HepG2 (cell line): ENCODE data around the gene FALEC. TPM values are rescaled to one million over a fixed set of nuclear protein-coding genes. Genes with fewer than 3 reads are reported as not detected.
A peak's percentile ranks its signal among the peaks of the same experiment; 100 is the strongest.

Experiments used
- DNMT3B ChIP-seq: conservative IDR thresholded peaks from 2 replicates; pipeline ENCODE4 v1.6.1; 2016; ENCODE audit warnings: missing biosample characterization, control low read depth
- ETV5 ChIP-seq: IDR thresholded peaks from 2 replicates; pipeline ENCODE4 v1.6.1; 2018; ENCODE audit warnings: missing biosample characterization, missing genetic modification reagents, inconsistent platforms, borderline replicate concordance
- FOXP1 ChIP-seq, 2 experiments: fragments of 450-650 bp in 1 of 2; IDR thresholded peaks; 2 replicates each; pipeline ENCODE4 v1.6.1; 2017 to 2018; ENCODE audit warnings: antibody characterized with exemption in 1 of 2
- HNRNPK ChIP-seq: fragments of 200-400 bp; formaldehyde crosslinking; IDR thresholded peaks from 2 replicates; pipeline ENCODE4 v1.6.1; 2018; ENCODE audit warnings: low read length, low read depth, moderate library complexity, mild to moderate bottlenecking; ENCODE audit not compliant: poor library complexity, severe bottlenecking
- PCBP2 ChIP-seq: fragments of 200-400 bp; formaldehyde crosslinking; optimal IDR thresholded peaks from 2 replicates; pipeline ENCODE3; 2018; ENCODE audit warnings: low read length, low read depth; ENCODE audit not compliant: poor library complexity, severe bottlenecking
- RBFOX2 ChIP-seq: fragments of 200-400 bp; formaldehyde crosslinking; IDR thresholded peaks from 2 replicates; pipeline ENCODE4 v1.6.1; 2017; ENCODE audit warnings: low read depth, mild to moderate bottlenecking, low read length
- RFXANK ChIP-seq: IDR thresholded peaks from 2 replicates; pipeline ENCODE4 v1.6.1; 2016
- SNAI1 ChIP-seq: sonication (generic); formaldehyde crosslinking; IDR thresholded peaks from 2 replicates; pipeline ENCODE4 v1.5.0; 2020; ENCODE audit warnings: mild to moderate bottlenecking, missing genetic modification reagents, borderline replicate concordance
- ZBTB7B ChIP-seq: sonication (generic); formaldehyde crosslinking; IDR thresholded peaks from 2 replicates; pipeline ENCODE4 v1.4.0; 2020; ENCODE audit warnings: missing genetic modification reagents
- ZFYVE20 ChIP-seq: sonication (generic); formaldehyde crosslinking; IDR thresholded peaks from 2 replicates; pipeline ENCODE4 v1.8.0; 2023; ENCODE audit warnings: low read depth, mild to moderate bottlenecking, moderate library complexity, missing genetic modification reagents, borderline replicate concordance
- ZNF12 ChIP-seq: sonication (generic); formaldehyde crosslinking; IDR thresholded peaks from 2 replicates; pipeline ENCODE4 v1.5.0; 2020; ENCODE audit warnings: missing genetic modification reagents
- ZNF720 ChIP-seq: sonication (generic); formaldehyde crosslinking; IDR thresholded peaks from 2 replicates; pipeline ENCODE4 v1.4.0; 2020; ENCODE audit warnings: missing genetic modification reagents
- ZNF83 ChIP-seq: sonication (generic); formaldehyde crosslinking; IDR thresholded peaks from 2 replicates; pipeline ENCODE4 v1.4.0; 2020; ENCODE audit warnings: missing genetic modification reagents, mild to moderate bottlenecking, borderline replicate concordance
- ZNF891 ChIP-seq: sonication (generic); formaldehyde crosslinking; IDR thresholded peaks from 2 replicates; pipeline ENCODE4 v1.5.0; 2020; ENCODE audit warnings: mild to moderate bottlenecking, missing genetic modification reagents
- ZSCAN31 ChIP-seq: sonication (generic); formaldehyde crosslinking; IDR thresholded peaks from 2 replicates; pipeline ENCODE4 v1.5.0; 2020; ENCODE audit warnings: low read depth, mild to moderate bottlenecking, missing genetic modification reagents
- polyA plus RNA-seq, 8 experiments: library from polyadenylated mRNA; depleted of rRNA in 3 of 8; stranded (reverse) in 7 of 8; unstranded in 1 of 8; fragments of >200 nt; fragmentation: Illumina TruSeq in 4 of 8; extraction: Trizol in 4 of 8; gene quantifications; 2 replicates each; pipeline versions ENCODE4 v1.2.1 to v1.2.3, GENCODE V29; 2011 to 2016; ENCODE audit warnings: low read depth in 4 of 8, missing spikeins in 1 of 8, mixed read lengths in 1 of 8; ENCODE audit not compliant: insufficient read depth in 1 of 8
- total RNA-seq, 5 experiments: library from RNA; depleted of rRNA; stranded (reverse); fragments of >200 nt; fragmentation: Illumina TruSeq; extraction: Trizol; gene quantifications; 2 replicates each; pipeline ENCODE4 v1.2.3, GENCODE V29; 2016; ENCODE audit warnings: low read depth in 1 of 5
- TF ChIP-seq, protein P1 (sequence below): sonication (generic); formaldehyde crosslinking; IDR thresholded peaks from 2 replicates; pipeline ENCODE4 v1.5.1; 2020; ENCODE audit warnings: missing genetic modification reagents, mild to moderate bottlenecking, borderline replicate concordance
- TF ChIP-seq, protein P2 (sequence below): sonication (generic); formaldehyde crosslinking; IDR thresholded peaks from 2 replicates; pipeline ENCODE4 v1.4.0; 2020; ENCODE audit warnings: missing genetic modification reagents
- TF ChIP-seq, protein P3 (sequence below): sonication (generic); formaldehyde crosslinking; IDR thresholded peaks from 2 replicates; pipeline ENCODE4 v1.5.1; 2020; ENCODE audit warnings: missing genetic modification reagents, mild to moderate bottlenecking, borderline replicate concordance
- TF ChIP-seq, protein P4 (sequence below): sonication (generic); formaldehyde crosslinking; IDR thresholded peaks from 2 replicates; pipeline ENCODE4 v1.4.0; 2020; ENCODE audit warnings: missing genetic modification reagents
- TF ChIP-seq, protein P5 (sequence below): sonication (generic); formaldehyde crosslinking; IDR thresholded peaks from 2 replicates; pipeline ENCODE4 v1.4.0; 2020; ENCODE audit warnings: missing genetic modification reagents; ENCODE audit errors: not compliant biosample characterization

The FALEC gene
- total and polyA plus RNA-seq, 2 of the 13 experiments (the other 11 are each of a cell fraction or from before 2014, with no cell fraction given): 0.33 to 0.71 TPM

DNA sequence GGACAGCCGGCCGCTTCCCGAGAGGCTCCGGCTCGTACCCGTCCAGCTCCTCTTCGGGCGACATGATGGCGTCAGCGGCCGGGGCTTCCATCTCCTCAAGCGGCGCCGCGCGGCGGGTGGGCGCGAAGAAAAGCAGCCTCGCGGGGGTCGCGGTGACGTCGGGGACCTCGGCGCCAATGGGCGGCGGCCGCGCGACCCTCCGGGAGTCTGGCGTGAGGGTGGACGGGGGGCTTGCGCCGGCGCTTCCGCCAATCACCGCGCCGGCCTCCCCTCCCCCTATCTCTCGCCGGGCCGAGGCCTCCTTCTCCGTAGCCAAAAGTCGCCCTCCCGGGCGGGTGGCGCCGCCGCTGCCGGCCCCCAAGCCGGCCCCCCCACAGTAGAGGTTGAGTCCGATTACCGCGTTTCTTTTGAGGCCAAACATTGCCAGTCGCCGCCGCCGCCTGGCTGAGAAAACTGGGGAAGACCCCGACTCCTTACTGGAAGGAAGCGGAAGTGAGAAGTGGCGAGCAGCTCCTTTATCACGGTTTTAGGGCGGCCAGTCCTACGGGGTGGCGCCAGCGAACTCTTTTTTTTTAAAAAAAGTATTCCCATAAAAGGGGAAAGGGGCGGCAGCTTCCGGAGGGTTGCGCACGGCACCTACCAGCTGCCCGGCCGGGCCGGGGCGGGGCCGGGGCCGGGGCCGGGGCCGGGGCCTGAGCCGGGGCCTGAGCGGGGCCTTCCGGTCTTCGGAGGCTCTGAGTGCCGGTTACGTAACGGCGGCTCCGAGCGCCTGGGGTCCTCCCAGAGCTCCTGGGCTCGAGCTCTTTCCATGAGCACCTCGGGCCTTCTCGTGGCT is 63.8 kb downstream of the FALEC start, which contains the start of gene MCL1 (continued):
- TF ChIP-seq, protein P1, sequence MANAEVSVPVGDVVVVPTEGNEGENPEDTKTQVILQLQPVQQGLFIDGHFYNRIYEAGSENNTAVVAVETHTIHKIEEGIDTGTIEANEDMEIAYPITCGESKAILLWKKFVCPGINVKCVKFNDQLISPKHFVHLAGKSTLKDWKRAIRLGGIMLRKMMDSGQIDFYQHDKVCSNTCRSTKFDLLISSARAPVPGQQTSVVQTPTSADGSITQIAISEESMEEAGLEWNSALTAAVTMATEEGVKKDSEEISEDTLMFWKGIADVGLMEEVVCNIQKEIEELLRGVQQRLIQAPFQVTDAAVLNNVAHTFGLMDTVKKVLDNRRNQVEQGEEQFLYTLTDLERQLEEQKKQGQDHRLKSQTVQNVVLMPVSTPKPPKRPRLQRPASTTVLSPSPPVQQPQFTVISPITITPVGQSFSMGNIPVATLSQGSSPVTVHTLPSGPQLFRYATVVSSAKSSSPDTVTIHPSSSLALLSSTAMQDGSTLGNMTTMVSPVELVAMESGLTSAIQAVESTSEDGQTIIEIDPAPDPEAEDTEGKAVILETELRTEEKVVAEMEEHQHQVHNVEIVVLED (CRISPR knock-in tag): peak; percentile 54; the same call in 1 of the 2 replicates
- TF ChIP-seq SNAI1 (CRISPR knock-in tag) (no peak), ZNF891 (CRISPR knock-in tag) (no peak; the same call in none of the 2 replicates), PCBP2 (no peak), RBFOX2 (peak; percentile 99), ZBTB7B (peak; percentile 68), HNRNPK (peak; percentile 86), ZFYVE20 (no peak), ZNF12 (CRISPR knock-in tag) (no peak), ZNF720 (no peak), ETV5 (CRISPR knock-in tag) (peak; percentile 78; the same call in 1 of the 2 replicates), FOXP1 (IDR thresholded peaks at IDR 0.05) (no peak), FOXP1 (CRISPR knock-in tag; IDR thresholded peaks at IDR 0.05) (no peak), RFXANK (CRISPR knock-in tag) (no peak), ZSCAN31 (peak; percentile 41; the same call in 1 of the 2 replicates), ZNF83 (no peak), DNMT3B (CRISPR knock-in tag) (no peak)
- TF ChIP-seq, protein P2, sequence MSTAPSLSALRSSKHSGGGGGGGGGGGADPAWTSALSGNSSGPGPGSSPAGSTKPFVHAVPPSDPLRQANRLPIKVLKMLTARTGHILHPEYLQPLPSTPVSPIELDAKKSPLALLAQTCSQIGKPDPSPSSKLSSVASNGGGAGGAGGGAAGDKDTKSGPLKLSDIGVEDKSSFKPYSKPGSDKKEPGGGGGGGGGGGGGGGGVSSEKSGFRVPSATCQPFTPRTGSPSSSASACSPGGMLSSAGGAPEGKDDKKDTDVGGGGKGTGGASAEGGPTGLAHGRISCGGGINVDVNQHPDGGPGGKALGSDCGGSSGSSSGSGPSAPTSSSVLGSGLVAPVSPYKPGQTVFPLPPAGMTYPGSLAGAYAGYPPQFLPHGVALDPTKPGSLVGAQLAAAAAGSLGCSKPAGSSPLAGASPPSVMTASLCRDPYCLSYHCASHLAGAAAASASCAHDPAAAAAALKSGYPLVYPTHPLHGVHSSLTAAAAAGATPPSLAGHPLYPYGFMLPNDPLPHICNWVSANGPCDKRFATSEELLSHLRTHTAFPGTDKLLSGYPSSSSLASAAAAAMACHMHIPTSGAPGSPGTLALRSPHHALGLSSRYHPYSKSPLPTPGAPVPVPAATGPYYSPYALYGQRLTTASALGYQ (CRISPR knock-in tag): no peak; the same call in 1 of the 2 replicates
- TF ChIP-seq, protein P3, sequence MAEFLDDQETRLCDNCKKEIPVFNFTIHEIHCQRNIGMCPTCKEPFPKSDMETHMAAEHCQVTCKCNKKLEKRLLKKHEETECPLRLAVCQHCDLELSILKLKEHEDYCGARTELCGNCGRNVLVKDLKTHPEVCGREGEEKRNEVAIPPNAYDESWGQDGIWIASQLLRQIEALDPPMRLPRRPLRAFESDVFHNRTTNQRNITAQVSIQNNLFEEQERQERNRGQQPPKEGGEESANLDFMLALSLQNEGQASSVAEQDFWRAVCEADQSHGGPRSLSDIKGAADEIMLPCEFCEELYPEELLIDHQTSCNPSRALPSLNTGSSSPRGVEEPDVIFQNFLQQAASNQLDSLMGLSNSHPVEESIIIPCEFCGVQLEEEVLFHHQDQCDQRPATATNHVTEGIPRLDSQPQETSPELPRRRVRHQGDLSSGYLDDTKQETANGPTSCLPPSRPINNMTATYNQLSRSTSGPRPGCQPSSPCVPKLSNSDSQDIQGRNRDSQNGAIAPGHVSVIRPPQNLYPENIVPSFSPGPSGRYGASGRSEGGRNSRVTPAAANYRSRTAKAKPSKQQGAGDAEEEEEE (CRISPR knock-in tag): no peak
- TF ChIP-seq, protein P4, sequence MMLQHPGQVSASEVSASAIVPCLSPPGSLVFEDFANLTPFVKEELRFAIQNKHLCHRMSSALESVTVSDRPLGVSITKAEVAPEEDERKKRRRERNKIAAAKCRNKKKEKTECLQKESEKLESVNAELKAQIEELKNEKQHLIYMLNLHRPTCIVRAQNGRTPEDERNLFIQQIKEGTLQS: peak; percentile 12; the same call in 1 of the 2 replicates
- TF ChIP-seq, protein P5, sequence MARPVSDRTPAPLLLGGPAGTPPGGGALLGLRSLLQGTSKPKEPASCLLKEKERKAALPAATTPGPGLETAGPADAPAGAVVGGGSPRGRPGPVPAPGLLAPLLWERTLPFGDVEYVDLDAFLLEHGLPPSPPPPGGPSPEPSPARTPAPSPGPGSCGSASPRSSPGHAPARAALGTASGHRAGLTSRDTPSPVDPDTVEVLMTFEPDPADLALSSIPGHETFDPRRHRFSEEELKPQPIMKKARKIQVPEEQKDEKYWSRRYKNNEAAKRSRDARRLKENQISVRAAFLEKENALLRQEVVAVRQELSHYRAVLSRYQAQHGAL: peak; percentile 47
